ENCODE results near the gene UBE2H.

GRCh38 chr7:129870668-129871067 is 82.1 kb downstream of the UBE2H start:
- TF ChIP-seq RCOR1 (IDR thresholded peaks at IDR 0.05; ENCODE audit: insufficient replicate concordance, low read length) (no peak), CTCF (conservative IDR thresholded peaks at IDR 0.05; ENCODE audit: low read depth, low read length) (no peak)

All from IMR-90 (cell line).